Cerebellar cortex (tissue), 1 donor: ENCODE measurements around the gene INSR.
"Not testable (repeated sequence)": the region's sequence is repeated elsewhere in the genome, so short reads cannot be mapped to it uniquely, and the experiment has no call there.

Experiments
- DNase-seq: peaks from one replicate; pipeline ENCODE4 v3.0.0-alpha.2; 2015; ENCODE audit warnings: low spot score

INSR gene

DNA sequence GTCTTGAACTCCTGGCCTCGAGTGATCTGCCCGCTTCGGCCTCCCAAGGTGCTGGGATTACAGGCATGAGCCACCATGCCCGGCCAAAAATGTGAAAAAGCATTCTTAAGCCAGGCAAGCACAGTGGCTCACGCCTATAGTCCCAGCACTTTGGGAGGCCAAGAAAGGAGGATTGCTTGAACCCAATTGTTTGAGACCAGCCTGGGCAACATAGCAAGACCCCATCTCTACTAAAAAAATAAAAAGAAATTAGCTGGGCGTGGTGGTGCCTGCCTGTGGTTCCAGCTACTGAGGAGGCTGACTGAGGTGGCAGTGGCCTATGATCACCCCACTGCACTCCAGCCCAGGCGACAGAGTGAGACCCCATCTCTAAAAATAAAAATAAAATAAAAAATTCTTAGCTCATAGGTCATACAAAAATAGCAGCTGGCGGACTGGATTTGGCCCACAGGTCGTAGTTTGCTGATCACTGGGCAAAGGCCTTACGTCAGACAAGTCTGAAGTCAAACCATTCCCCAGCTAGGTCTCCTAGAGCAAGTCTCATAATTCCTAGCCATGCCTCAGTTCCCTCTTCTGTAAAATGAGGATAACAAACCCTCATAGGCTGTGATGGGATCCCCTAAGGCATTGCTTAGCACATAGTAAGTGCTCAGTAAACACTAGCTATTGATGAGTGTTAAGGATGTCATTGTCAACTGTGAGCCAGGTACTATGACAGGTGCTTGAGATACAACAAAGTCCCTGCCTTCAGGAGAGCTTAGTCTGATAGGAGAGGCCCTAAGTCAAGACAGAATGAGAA is 36.0 kb downstream of the INSR start:
- DNase-seq, result no peak

DNA sequence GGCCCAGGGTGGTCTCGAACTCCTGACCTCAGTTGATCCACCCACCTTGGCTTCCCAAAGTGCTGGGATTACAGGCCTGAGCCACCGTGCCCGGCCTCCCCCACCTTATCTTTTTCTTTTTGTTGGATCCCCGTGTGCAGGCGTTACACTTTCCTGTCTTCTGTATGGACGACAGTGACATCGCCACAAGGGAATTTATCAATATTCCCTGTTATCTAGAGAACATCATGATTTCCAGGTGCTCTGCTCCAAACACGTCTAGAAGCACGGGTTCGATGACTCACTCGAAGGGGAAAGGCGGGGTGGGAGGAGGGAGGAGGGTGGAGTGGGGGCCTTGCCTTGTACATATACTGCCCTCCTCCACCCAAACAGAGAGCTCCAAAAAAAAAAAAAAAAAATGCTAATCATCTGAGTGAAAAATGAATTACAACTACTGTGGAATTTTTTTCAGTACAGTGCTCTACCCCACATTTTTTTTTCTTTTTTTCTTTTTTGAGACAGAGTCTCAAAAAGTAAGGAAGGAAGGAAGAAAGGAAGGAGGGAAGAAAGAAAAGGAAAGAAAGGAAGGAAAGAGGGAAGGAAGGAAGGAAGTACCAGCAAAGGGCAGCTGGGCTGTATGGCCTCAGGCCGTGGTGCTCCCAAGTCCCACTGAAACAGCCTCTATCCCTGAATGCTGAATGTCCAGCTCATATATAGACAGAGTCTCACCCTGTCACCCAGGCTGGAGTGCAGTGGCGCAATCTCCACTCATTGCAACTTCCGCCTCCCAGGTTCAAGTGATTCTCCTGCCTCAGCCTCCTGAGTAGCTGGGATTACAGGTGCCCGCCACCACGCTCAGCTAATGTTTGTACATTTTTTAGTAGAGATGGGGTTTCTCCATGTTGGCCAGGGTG is 36.8 kb downstream of the INSR start:
- no peak for DNase-seq

DNA sequence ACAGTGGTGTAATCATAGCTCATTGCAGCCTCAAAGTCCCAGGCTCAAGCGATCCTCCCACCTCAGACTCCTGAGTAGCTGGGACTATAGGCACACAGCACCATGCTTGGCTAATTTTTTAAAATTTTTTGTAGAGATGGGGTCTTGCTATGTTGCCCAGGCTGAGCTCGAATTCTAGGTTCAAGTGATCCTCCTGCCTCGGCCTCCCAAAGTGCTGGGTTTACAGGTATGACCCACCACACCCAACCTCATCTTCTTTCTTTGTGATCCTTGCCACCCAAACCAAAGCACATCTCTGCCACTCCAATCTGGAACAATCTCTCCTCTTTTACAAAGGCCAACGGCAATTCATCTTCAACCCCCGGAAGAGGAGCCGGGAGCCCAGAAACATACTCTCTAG is 38.6 kb downstream of the INSR start:
- DNase-seq, result no peak

DNA sequence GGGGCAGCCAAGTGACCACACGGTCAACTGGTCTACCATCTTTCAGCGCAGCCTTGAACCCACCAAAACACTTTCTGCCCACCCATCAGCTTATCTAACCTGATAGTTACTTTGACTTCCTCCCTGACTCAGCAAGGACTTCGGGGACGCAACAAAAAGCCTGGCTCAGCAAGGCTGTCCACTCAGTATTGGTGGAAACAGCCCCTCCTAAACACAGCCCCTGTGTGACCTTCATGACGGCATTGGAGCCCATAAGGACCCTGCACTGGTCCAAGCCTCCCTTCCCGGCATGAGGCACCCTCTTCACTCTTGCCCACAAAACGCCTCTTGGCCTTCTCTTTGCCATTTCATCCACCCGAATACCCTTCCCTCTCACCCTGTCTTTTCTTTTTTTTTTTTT is 39.1 kb downstream of the INSR start:
- DNase-seq, result no peak

DNA sequence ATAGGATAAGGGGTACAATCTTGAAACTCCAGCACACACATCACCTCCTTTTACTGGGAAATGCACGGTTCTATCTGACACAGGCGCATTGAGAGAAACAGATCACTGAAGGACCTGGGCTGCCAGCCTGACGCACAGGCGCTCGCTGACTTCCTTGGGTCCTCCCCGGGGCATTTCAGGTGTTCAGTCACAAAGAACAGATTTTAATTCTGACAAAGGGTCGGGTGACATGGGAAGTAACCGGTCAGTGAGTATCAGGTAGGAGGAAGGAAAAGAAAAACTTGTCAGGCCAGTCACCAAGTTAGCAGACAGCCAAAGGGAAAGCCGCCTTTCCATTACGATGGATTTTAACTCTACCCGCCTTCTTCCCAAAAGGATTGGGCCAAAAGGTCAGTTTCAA is 39.6 kb downstream of the INSR start:
- DNase-seq, result no peak

DNA sequence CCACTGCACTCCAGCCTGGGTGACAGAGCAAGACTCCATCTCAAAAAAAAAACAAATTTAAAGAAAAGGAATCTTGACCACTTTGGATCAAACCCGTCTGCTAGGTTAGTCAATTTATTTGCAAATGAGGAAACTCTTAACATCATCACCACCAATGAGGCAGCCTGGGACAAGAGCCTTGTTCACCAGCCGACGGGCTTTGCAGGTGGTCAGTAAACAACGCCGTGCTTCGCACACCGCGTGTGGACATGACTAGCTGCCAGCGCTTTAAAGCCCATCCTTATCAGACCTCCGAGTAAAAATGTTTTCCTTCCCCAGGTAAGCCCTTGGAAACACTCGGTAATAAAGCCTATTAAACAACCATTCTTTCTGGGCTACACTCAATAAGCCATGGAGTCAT is 41.9 kb downstream of the INSR start:
- DNase-seq, result no peak

DNA sequence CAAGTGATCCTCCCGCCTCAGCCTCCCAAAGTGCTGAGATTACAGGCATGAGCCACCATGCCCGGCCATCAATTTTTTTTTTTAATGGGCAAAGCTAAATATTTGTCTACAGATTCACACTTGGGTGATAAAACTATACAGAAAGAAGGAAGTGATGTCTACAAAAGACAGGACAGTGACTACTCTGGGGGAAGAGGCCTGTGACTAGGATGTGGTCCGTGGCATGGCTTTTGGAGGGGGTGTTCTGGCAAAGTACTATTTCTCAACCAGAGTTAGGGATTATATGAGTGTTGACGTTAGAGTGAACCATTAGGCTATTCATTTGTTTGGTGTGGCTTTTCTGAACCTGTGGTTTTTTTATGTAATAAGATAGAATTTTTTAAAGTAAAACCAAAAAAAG is 42.7 kb downstream of the INSR start:
- no peak for DNase-seq

DNA sequence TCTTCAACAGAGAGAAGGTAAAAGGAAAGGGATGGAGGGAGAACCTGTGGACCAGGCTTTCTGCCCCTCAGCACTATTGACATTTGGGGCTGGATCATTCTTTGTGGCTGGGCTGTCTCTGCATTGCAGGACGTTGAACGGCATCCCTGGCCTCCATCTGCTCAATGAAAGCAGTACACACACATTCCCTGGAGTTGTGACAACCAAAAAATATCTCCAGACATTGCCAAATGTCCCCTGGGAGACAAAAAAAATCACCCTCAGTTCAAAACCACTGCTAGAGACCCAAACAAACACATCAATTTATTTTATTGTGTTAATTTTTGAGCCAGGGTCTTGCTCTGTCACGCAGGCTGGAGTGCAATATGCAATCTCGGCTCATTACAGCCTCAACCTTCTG is 43.3 kb downstream of the INSR start:
- peak; percentile 13 for DNase-seq

DNA sequence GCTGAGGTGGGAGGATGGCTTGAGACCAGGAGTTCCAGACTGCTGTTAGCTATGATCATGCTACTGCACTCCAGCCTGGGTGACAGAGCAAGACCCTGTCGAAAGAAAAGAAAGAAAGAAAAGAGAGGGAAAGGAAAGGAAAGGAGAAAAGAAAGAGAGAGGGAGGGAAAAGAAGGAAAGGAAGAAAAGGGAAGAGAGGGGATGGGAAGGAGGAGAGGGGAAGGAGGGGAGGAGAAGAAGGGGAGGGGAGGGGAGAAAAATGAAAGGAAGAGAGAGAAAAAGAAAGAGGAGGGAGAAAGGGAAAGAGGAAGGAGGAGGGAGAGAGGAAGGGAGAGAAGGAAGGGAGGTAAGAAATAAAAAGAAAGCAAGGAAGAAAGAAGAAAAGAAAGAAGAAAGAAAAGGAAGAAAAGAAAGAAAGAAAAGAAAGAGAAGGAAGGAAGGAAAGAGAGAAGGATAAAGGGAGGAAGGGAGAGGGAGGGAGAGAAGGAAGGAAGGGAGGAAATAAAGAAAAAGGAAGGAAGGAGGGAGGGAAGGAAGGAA is 44.1 kb downstream of the INSR start:
- DNase-seq, result no peak

DNA sequence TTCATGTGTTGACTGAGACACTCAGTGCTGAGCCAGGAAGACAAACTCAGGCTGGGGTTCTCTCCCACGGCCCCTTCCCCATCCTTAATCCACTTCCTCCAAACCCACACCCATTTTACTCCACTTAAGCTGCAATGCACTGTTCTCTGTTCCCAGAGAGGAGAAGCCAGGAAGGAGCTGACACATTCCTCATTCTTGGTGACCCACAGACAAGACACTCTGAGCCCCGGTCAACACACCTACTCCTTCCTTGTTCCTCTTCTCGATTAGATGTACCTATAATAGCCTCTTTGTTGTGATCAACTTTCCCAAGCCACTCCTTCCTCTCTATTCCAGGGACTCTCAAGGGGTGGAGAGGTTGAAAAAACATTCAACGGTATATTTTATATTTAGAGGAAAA is 47.1 kb downstream of the INSR start:
- no peak for DNase-seq

DNA sequence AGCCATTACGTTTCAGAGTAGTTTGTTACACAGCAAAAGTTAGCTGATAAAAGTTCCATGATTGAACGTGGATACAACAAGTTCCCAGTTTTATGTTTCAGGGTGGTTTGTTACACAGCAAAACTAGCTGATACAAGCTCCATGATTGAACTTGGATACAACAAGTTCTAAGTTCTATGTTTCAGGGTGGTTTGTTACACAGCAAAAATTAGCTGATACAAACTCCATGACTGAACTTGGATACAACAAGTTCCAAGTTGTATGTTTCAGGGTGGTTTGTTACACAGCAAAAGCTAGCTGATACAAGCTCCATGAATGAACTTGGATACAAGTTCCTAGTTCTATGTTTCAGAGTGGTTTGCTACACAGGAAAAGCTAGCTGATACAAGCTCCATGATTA is 47.6 kb downstream of the INSR start:
- no peak for DNase-seq

DNA sequence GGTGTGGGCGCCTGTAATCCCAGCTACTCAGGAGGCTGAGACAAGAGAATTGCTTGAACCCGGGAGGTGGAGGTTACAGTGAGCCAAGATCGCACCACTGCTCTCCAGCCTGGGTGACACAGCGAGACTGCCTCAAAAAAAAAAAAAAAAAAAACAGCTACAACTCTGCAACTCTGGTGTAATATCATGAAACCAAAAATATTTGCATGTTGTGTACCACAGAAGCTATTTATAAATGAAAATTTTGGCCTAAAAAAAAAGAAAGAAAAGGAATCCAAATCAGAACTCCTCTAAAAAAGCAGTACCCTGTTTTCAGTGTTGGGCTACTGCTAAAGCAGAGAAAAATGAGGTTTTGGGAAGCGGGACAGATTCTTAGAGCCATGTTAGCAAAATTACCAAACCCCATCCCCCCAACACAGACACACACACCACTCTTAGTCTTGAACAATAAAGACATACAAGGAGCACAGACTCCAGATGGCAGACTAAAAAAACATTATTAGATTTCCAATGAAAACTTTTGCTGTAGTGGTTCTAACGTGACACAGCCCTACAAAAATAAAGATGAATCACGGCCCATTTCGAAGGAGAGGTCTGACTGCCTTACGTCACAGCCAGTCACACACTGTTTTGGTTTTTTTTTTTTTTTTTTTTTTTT is 51.5 kb downstream of the INSR start:
- no peak for DNase-seq

DNA sequence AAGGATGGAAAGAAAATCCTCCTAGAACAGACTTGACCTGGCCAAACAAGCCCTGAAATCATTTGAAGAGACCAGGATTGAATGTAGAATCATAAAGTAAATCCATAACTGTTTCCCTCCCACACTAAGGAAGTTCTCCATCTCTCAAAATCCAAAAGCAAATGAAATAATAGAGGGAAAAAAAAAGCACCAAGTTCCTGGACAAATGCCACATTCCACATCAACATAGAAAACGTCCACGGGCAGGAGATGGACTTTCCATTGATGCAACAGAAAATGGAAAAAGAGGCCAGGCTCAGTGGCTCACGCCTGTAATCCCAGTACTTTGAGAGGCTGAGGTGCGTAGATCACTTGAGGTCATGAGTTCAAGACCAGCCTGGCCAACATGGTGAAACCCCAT is 56.2 kb downstream of the INSR start:
- no peak for DNase-seq

DNA sequence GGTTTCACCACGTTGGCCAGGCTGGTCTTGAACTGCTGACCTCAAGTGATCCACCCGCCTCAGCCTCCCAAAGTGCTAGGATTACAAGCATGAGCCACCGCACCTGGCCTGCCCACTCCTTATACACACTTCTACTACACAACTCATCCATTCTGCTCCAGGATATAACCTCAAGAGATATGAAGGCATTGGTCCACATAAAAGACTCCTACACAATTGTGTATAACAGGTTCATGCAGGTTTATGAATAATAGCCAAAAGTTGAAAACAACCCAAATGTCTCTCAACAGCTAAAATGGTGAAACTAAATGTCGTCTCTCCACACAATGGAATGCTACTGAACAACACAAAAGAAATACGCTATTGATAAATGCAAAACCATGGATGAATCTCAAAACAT is 58.1 kb downstream of the INSR start:
- no peak for DNase-seq

DNA sequence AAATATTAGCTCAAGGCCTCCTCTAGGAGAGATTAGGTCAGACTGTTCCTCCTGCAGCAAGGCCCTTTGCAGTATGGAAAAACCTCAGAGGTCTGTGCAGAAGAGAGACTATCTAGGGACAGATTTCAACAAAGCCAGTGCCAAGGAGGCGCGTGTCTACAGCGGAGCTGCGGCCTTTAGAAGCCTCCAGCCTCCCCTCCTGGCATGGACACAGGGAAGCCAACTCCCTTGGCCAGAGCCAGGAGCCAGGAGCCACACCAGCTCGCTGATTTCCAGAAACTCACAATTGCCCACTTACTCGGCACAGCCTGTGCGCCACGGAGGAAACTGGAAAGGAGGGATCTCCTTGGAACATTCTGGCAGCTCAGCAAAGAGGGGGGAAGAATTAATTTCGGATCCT is 63.4 kb downstream of the INSR start:
- peak; percentile 53 for DNase-seq

DNA sequence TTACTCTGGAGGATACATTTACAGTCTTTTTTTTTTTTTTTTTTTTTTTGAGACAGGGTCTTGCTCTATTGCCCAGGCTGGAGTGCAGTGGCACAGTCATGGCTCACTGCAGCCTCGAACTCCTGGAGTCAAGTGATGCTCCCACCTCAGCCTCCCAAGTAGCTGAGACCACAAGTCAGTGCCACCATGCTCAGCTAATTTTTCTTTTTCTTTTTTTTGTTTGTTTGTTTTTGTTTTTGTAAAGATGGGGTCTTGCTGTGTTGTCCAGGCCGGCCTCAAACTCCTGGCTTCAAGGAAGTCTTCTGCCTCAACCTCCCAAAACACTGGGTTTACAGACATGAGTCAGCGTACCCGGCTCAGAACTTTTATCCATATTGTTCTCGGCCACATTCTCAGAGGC is 64.5 kb downstream of the INSR start:
- DNase-seq, result no peak

DNA sequence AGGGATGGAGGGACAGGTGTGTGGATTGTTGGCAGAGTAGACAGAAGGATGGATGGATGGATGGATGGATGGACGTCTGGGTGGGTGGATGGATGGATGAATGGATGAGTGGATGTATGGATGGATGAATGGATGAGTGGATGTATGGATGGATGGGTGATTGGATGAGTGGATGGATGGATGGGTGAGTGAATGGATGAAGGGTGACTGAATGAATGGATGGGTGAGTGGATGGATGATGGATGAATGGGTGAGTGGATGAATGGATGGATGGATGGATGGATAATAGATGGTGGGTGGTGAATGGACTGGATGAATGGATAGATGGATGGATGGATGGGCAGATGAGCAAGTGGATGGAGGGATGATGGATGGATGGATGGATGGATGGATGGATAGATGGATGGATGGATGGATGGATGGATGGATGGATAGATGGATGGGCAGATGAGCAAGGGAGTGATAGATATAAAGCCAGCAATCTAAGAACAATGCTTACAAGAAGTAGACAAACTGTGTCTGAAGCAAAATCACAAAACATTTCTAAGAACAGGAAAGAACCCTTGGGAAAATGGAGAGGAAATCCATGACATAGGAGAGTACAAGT is 65.2 kb downstream of the INSR start:
- DNase-seq, result no peak

DNA sequence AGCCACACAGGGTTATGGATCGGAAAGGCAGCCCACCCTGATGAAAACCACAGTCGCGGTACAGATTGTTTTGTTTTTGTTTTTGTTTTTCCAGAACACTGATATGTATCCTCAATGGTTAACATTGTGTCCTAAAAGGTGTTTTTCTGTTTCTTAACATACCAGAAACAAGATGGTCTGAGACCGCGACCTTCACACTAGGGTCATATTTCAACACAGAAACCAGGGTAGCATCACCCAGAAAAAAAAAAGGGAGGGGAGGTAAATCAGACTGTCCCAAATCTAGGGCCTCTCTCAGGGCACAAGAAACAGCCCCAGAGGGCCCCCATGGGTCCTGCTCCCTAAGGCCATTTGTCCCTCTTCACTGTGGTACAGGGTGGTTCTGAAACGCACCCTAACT is 66.5 kb downstream of the INSR start:
- no peak for DNase-seq

DNA sequence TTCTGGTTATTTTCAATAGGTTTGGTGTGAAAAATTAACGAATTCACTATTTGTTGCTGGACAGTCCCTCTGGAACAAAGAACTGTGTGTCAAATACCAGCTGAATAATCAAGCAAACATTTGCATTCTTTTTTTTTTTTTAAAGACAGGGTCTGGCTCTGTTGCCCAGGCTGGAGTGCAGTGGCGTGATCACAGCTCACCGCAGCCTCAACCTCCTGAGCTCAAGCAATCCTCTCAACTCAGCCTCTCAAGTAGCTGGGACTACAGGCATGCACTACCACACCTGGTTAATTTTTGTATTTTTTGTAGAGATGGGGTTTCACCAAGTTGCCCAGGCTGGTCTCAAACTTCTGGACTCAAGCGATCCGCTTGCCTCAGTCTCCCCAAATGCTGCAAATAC is 67.1 kb downstream of the INSR start:
- not testable (repeated sequence) for DNase-seq

DNA sequence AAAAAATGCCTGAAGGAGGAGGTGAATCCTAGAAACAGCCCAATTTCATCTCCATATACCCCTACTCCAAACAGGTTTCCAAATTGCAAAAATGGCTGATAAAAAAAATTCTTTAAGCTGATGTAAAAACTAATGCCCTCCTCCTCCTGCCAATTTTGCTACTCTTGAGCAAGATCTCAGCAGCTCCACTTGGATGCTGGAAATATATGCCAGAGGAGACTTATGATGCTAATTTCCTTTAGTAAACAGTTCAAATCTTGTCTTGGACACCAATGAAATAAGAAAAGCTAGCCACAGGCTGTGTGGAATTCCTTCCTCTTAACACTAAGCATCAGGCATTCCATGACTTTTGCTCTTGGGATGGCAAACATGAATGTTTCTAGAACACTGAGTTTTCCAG is 67.5 kb downstream of the INSR start:
- DNase-seq, result no peak

DNA sequence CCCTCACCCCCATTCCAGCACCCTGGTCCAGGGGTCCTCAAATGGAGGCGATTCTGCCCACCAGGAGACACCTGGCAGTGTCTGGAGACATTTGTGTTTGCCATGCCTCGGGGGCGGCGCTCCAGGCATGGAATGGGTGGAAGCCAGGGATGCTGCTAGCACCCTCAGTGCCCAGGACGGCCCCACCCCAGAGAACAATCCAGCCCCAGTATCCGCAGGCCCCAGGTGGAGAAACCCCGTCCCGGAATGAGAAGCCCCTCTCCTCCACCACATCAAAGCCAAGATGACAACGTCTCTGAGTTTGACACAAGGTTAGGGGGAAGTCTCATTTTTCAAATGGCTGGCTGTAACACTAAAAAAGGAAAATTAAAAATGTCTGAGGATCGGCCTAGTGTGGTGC is 68.5 kb downstream of the INSR start:
- DNase-seq, result no peak

DNA sequence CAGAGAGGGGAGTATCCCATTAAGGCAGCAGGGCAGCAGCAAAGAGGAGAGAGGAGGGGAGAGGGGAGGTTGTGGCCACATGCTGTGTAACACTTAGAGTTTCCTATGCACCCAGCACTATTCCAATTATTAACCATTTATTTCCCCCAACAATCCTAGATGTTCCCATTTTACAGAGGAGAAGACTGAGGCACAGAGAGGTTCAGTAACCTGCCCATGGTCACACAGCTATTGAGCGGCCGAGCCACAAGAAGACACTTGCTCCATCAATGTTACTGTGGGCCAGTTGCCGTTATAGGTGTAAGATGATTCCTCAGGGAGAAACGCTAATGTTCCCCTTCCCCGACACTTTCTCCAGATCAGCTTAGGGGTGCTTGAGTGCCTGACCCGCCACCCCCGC is 69.2 kb downstream of the INSR start:
- DNase-seq, result no peak
